ENCODE measurements around the gene F11R.
"Not testable (repeated sequence)": the region's sequence is repeated elsewhere in the genome, so short reads cannot be mapped to it uniquely, and the experiment has no call there.

Gene F11R

DNA sequence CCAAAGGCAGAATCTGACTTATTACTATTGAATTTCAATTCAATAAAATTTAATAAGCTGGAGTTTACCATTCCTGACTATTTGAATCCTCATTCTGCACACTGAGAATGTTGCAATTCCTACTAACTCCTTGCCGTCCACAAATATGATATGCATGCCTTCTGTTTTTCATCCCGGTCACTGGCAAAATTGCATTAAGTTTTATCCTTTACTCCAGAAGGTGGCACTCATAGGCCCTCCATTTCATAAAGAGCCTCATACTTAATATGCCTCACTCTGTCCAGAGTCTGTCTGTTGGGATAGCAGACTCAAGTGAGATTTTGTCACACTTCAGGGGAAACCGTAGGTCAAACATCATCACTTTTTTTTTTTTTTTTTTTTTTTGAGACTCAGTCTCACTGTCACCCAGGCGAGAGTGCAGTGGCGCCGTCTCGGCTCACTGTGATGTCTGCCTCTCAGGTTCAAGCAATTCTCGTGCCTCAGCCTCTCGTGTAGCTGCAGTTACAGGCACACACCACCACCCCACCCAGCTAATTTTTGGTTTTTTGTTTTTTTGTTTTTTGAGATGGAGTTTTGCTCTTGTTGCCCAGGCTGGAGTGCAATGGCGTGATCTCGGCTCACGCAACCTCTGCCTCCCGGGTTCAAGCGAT, 27.3 kb downstream of the F11R start:
- no peaks in the 10 kb centered on the region for H3K27me3 ChIP-seq (ENCODE audit: low read depth)
- no peak overlapping the region for H3K4me3 ChIP-seq
- peak in 1 of 2 experiments; percentile 48 for DNase-seq (ENCODE audit: low spot score in 2 of 2)
- in situ Hi-C loops (cut with MboI; ENCODE audit: low sequenced_read_pairs): loop anchor here (10.0 kb wide), 1 partner anchor 101 kb away; the partner anchor contains the start of gene KLHDC9
- H3K9me3 ChIP-seq: no peaks in the 10 kb centered on the region
- H3K36me3 ChIP-seq (replicated peaks): peaks cover 7% of the 10 kb centered on the region
- peaks cover 8% of the 10 kb centered on the region for H3K4me1 ChIP-seq

DNA sequence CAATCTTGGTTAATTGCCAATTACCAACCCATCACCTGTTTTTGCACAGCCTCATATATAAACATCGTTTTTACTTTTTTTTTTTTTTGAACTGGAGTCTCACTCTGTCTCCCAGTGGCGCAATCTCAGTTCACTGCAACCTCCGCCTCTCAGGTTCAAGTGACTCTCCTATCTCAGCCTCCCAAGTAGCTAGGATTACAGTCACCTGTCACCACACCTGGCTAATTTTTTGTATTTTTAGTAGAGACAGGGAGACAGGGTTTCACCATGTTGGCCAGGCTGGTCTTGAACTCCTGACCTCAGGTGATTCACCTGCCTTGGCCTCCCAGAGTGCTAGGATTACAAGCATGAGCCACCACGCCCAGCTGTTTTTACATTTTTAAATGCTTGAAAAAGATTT, 28.9 kb downstream of the F11R start:
- not testable (repeated sequence) for H3K27me3 ChIP-seq (ENCODE audit: low read depth); H3K36me3 ChIP-seq (replicated peaks); DNase-seq (ENCODE audit: low spot score in 2 of 2); H3K9me3 ChIP-seq; H3K4me3 ChIP-seq
- peaks cover 23% of the 10 kb centered on the region for H3K4me1 ChIP-seq
- in situ Hi-C loops (cut with MboI; ENCODE audit: low sequenced_read_pairs): loop anchor here (10.0 kb wide), 1 partner anchor 103 kb away; the partner anchor contains the start of gene KLHDC9

DNA sequence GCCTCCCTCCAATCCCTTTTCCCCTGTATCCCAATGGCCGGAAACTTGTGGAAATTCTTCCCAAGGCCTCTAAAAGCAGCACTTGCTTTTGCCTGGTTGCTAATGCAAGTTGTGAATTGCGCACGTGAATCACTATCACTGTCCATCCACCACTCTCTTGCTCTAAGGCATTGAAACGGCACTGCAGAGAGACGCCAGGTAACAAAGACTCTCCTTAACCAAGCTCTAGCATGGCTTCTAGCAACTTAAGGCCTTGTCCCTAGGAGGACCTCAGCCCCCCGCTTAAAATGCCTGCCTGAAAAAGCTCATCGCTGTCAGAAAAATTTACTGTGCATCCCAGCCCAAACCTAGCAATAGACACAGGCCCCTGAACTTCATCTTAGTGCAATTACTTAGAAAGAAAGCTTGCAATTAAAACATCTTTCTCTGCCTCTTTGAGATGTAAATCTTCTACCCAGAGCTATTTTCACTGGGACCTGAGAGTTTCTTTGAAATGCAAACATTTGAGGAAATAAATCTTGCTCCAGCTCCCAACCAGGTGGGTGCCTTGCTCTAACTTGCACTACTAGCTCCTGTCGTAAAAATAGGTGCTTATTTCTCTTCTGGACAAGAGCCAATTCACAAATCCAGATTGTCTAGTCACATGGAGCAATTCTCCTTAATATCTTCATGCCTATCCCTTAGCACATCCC, 33.4 kb downstream of the F11R start:
- no peak overlapping the region for H3K4me3 ChIP-seq
- peak in 1 of 2 experiments; percentile 52 for DNase-seq (ENCODE audit: low spot score in 2 of 2)

DNA sequence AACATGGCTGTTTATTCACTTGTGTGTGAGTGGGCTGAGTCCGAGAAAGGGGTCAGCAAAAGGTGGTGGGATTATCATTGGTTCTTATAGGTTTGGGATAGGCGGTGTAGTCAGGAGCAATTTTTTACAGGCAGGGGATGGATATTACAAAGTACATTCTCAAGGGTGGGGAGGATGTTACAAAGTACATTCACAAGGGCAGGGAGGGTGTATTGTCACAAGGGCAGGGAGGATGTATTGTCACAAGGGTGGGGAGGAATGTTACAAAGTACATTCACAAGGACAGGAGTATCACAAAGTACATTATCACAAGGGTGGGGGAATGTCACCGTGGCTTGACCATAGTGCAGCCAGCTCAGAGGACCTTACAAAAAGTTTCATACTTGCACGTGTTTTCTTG, 35.2 kb downstream of the F11R start:
- DNase-seq (ENCODE audit: low spot score in 2 of 2): no peak
- no peaks in the 10 kb centered on the region for H3K36me3 ChIP-seq (replicated peaks)
- peaks cover 3% of the 10 kb centered on the region; the same call in 1 of the 2 replicates for H3K9me3 ChIP-seq
- H3K4me3 ChIP-seq: no peak overlapping the region
- in situ Hi-C loops (cut with MboI; ENCODE audit: low sequenced_read_pairs): no loop called here
- no peaks in the 10 kb centered on the region for H3K27me3 ChIP-seq (ENCODE audit: low read depth)
- peaks cover 27% of the 10 kb centered on the region for H3K4me1 ChIP-seq

More for the DNA sequence above, 33.4 kb downstream of the F11R start:
- Histone ChIP-seq H3K27me3 (ENCODE audit: low read depth) (no peaks in the 10 kb centered on the region), H3K9me3 (peaks cover 3% of the 10 kb centered on the region; the same call in 1 of the 2 replicates), H3K36me3 (replicated peaks) (no peaks in the 10 kb centered on the region), H3K4me1 (peaks cover 24% of the 10 kb centered on the region)
- in situ Hi-C loops (cut with MboI; ENCODE audit: low sequenced_read_pairs): no loop called here

DNA sequence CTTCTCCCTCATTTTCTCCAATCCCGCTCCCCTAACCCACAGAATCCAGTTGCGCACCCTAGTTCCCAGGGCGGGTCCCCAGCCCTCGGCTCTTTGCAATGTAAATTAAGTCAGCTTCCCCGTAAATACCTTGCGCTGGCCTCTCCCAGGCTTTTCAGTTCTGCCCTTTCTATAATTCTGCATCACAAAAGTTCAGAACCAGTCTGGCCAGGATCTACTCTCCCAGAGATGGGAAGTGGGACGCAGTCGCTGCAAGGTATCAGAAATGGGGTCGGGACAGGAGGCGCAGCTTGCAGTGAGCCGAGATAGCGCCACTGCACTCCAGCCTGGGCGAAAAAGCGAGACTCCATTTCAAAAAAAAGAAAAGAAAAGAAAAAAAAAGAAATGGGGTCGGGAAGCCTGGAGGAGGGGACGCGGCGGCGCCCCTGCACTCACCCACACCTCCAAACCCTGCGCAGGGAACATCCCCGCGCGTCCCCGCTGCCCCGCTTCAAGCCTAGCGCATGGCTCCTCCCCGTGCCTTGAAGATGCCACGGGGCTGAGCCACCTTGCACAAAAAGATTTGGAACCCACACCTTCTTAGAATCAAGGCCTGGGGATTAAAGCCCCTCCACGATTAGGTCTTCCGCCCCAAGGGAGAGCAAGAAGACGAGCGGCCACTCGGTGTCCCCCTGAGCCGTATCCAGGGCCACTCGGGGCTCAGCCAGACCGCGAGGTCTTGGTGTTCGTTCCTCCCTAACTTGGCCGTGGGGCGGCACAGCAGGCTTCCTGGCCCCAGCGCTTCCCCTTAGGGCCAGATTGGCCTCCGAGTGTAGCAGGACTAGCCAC, 39.2 kb downstream of the F11R start:
- no peaks in the 10 kb centered on the region for H3K36me3 ChIP-seq (replicated peaks)
- H3K4me3 ChIP-seq: no peak overlapping the region
- H3K27me3 ChIP-seq (ENCODE audit: low read depth): no peaks in the 10 kb centered on the region
- H3K9me3 ChIP-seq: peaks cover 3% of the 10 kb centered on the region; the same call in 1 of the 2 replicates
- peaks cover 3% of the 10 kb centered on the region; the same call in 1 of the 2 replicates for H3K4me1 ChIP-seq
- peak in 1 of 2 experiments; percentile 35 for DNase-seq (ENCODE audit: low spot score in 2 of 2)
- in situ Hi-C loops (cut with MboI; ENCODE audit: low sequenced_read_pairs): no loop called here

DNA sequence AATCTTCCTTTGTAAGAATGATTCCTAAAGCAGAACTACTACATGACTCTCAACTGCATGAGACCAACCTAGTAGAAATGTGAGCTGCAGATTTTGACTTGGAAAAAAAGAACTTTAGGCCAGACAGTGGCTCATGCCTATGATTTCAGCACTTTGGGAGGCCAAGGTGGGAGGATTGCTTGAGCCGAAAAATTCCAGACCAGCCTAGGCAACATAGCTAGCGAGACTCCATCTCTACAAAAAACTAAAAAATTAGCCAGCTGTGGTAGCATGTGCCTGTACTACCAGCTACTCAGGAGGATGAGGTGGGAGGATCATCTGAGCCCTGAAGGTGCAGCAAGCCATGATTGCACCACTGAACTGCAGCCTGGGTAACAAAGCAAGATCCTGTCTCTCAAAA, 41.7 kb downstream of the F11R start:
- H3K9me3 ChIP-seq: peaks cover 3% of the 10 kb centered on the region; the same call in 1 of the 2 replicates
- no peaks in the 10 kb centered on the region for H3K36me3 ChIP-seq (replicated peaks)
- no peak overlapping the region for H3K4me3 ChIP-seq
- H3K27me3 ChIP-seq (ENCODE audit: low read depth): no peaks in the 10 kb centered on the region
- H3K4me1 ChIP-seq: peaks cover 3% of the 10 kb centered on the region; the same call in 1 of the 2 replicates
- DNase-seq (ENCODE audit: low spot score in 2 of 2): no peak
- in situ Hi-C loops (cut with MboI; ENCODE audit: low sequenced_read_pairs): no loop called here

DNA sequence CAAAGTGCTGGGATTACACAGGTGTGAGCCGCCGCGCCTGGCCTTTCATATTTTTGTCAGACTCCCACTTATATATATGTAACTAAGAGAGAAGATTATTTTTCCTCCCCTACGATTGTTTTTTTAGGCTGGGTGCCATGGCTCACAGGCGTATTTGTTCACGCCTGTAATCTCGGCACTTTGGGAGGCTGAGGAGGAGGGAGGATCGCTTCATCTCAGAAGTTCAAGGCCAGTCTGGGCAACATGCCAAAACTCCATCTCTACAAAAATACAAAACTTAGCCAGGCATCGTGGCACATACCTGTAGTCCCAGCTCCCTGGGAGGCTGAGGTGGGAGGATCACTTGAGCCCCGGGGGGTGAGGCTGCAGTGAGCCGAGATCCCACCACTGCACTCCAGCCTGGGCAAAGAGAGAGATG, 42.4 kb downstream of the F11R start:
- H3K4me3 ChIP-seq: no peak overlapping the region
- peaks cover 3% of the 10 kb centered on the region; the same call in 1 of the 2 replicates for H3K4me1 ChIP-seq
- in situ Hi-C loops (cut with MboI; ENCODE audit: low sequenced_read_pairs): no loop called here
- H3K27me3 ChIP-seq (ENCODE audit: low read depth): no peaks in the 10 kb centered on the region
- no peaks in the 10 kb centered on the region for H3K36me3 ChIP-seq (replicated peaks)
- DNase-seq (ENCODE audit: low spot score in 2 of 2): peak in 1 of 2 experiments; percentile 38
- peaks cover 3% of the 10 kb centered on the region; the same call in 1 of the 2 replicates for H3K9me3 ChIP-seq

DNA sequence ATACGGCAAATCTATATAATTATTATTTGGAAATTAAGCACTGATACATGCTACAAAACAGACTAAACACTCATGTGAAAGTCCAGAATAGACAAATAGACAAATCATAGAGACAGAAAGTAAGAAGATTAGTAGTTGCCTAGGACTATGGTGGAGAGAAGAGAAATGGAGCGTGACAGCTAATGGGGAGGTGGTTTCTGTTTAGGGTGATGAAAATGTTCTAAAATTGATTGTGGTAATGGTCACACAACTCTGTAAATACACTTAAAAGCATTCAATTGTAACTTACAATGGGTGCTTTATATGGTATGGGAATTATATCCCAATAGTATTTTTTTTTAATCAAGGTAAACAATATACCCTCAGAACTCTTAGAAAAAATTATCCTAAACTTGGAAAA, 45.9 kb downstream of the F11R start:
- in situ Hi-C loops (cut with MboI; ENCODE audit: low sequenced_read_pairs): no loop called here
- no peak for DNase-seq (ENCODE audit: low spot score in 2 of 2)
- H3K27me3 ChIP-seq (ENCODE audit: low read depth): no peaks in the 10 kb centered on the region

DNA sequence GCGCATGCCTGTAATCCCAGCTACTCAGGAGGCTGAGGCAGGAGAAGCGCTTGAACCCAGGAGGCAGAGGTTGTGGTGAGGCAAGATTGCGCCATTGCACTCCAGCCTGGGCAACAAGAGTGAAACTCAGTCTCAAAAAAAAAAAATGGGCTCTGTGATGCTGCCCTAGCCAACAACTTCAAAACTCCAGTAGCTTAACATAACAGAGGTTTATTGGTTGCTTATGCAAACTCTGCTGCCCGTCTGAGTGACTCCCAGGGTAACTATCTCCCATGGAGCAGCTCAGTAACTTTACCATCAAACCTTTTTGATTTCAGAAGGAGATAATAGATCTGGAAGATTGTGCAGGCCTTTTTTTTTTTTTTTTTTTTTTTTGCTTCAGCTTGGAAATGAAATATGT, 47.5 kb downstream of the F11R start:
- DNase-seq (ENCODE audit: low spot score in 2 of 2): no peak
- Histone ChIP-seq H3K4me1 (peaks cover 16% of the 10 kb centered on the region), H3K9me3 (no peaks in the 10 kb centered on the region), H3K36me3 (replicated peaks) (no peaks in the 10 kb centered on the region), H3K4me3 (no peak overlapping the region), H3K27me3 (ENCODE audit: low read depth) (no peaks in the 10 kb centered on the region)
- in situ Hi-C loops (cut with MboI; ENCODE audit: low sequenced_read_pairs): no loop called here

More for the DNA sequence above, 45.9 kb downstream of the F11R start:
- H3K36me3 ChIP-seq (replicated peaks): no peaks in the 10 kb centered on the region
- no peaks in the 10 kb centered on the region for H3K9me3 ChIP-seq
- peaks cover 16% of the 10 kb centered on the region for H3K4me1 ChIP-seq
- no peak overlapping the region for H3K4me3 ChIP-seq

DNA sequence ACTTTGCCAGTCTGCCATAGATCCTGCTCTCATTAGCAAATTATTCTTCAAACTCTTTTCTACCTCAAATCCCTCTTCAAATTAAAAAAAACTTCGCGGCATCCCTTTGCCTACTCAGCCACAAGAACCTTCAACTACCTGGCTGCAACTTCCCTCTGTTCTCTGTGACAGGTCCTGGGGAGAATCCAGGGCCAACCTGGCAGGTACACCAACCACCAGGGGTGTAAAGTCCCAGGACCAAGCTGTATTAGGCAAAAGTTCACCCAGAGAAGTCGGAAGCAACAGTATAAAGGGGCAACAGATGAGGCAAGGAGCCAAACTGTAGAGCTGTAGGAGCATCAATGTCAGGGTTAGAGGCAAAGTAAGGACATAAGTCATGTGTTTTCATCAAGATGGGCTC, 48.0 kb downstream of the F11R start:
- no peaks in the 10 kb centered on the region for H3K27me3 ChIP-seq (ENCODE audit: low read depth)
- peaks cover 16% of the 10 kb centered on the region for H3K4me1 ChIP-seq
- no peak for DNase-seq (ENCODE audit: low spot score in 2 of 2)
- H3K4me3 ChIP-seq: no peak overlapping the region
- no peaks in the 10 kb centered on the region for H3K36me3 ChIP-seq (replicated peaks)
- in situ Hi-C loops (cut with MboI; ENCODE audit: low sequenced_read_pairs): no loop called here
- no peaks in the 10 kb centered on the region for H3K9me3 ChIP-seq

DNA sequence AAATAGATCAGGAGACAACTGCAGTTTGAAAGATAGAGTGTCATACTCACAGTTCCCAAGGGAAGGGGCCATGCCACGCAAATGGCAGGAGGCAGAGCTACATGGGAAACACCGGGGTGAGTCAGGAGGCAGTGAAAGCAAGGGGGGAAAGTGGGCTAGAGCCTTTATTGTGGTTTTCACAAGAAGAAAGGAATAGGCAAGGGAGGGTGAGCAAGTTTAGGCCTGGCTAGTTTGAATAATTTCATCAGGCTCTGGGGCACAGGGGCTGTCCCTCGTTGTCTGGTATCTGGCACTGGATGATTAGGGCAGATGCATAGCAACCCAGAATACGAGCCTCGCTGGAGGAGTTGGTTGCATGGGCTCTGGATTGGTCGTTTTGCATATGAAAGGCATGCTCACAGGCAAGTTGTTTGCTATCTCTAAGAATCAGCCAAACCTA, 49.3 kb downstream of the F11R start:
- Histone ChIP-seq H3K9me3 (no peaks in the 10 kb centered on the region), H3K4me1 (peaks cover 16% of the 10 kb centered on the region), H3K4me3 (no peak overlapping the region), H3K36me3 (replicated peaks) (no peaks in the 10 kb centered on the region), H3K27me3 (ENCODE audit: low read depth) (no peaks in the 10 kb centered on the region)
- in situ Hi-C loops (cut with MboI; ENCODE audit: low sequenced_read_pairs): no loop called here
- peak; percentile 83 to 87 for DNase-seq (ENCODE audit: low spot score in 2 of 2)

DNA sequence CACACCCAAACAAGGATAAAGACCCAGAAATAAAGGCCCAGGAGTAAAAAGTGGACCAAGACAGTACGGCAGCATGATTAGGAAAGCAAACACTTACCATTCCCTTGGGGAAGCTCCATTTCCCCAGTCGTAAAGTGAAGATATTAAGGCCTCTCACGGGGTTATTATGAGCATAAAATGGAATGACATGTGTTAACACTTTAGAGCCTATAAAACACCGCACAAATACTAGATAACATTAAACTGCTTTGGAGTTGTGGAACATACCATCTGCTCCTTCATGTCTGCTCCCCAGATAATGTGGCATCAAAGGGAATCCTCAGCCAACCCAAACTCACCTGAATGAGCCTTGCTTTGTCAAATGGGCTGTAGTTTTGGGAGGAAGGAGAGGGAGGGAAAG, 57.4 kb downstream of the F11R start:
- in situ Hi-C loops (cut with MboI; ENCODE audit: low sequenced_read_pairs): no loop called here
- Histone ChIP-seq H3K9me3 (no peaks in the 10 kb centered on the region), H3K27me3 (ENCODE audit: low read depth) (no peaks in the 10 kb centered on the region), H3K4me3 (no peak overlapping the region), H3K36me3 (replicated peaks) (no peaks in the 10 kb centered on the region), H3K4me1 (no peaks in the 10 kb centered on the region)
- DNase-seq (ENCODE audit: low spot score in 2 of 2): no peak

DNA sequence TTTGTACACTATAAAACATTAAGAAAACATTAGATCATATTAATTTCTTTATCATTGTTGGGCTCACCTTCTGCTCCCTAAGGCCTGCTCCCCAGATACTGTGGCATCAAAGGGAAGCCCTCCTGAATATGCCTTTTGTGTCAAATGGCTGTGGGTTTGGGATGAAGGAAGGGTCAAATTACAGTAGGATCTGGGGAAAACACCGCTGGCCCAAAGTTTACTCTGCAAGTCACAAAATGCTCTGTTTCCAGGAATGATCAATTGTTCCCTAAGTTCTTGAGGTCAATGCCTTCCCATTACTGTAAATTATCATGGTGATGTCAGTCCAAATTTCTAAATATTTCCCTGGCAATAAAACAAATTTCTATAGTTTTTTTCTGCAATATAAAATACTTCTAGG, 59.5 kb downstream of the F11R start:
- Histone ChIP-seq H3K4me3 (no peak overlapping the region), H3K27me3 (ENCODE audit: low read depth) (no peaks in the 10 kb centered on the region), H3K9me3 (no peaks in the 10 kb centered on the region), H3K36me3 (replicated peaks) (no peaks in the 10 kb centered on the region), H3K4me1 (no peaks in the 10 kb centered on the region)
- in situ Hi-C loops (cut with MboI; ENCODE audit: low sequenced_read_pairs): no loop called here
- DNase-seq (ENCODE audit: low spot score in 2 of 2): no peak

All from HAP-1 (cell line).